Measurements from ENCODE around the gene SCD. TPM values are rescaled to one million over a fixed set of nuclear protein-coding genes. Genes with fewer than 3 reads are reported as not detected.

Gene SCD
- total RNA-seq, 1 donor, result 1.9 TPM

- no peaks in the 10 kb centered on the region for H3K27me3 ChIP-seq (ENCODE audit: insufficient read depth, low read length)
- H3K4me1 ChIP-seq (ENCODE audit: insufficient read depth, low read length), result no peaks in the 10 kb centered on the region
- no peaks in the 10 kb centered on the region for H3K9me3 ChIP-seq (ENCODE audit: low read depth, low read length)
- H3K4me3 ChIP-seq (ENCODE audit: low read length), result no peak overlapping the region
Observed at GRCh38 chr10:100391163-100392002, 44.4 kb downstream of the SCD start.

DNA sequence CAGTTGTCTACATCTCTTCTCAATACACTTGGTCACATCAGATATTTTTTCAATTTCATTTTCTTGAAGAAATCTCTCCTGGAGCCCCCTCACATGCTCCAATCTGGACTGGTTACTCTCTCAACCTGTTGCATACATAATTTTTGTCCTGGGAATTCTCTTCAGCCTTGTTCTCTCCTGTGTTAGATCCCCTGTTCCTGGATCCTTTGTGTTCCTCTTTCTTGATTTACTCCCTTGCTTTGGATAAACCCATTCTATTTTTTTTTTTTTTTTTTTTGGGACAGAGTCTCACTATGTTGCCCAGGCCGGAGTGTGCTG, 45.6 kb downstream of the SCD start:
- Histone ChIP-seq H3K4me3 (ENCODE audit: low read length) (no peak overlapping the region), H3K27me3 (ENCODE audit: insufficient read depth, low read length) (no peaks in the 10 kb centered on the region), H3K9me3 (ENCODE audit: low read depth, low read length) (no peaks in the 10 kb centered on the region), H3K4me1 (ENCODE audit: insufficient read depth, low read length) (no peaks in the 10 kb centered on the region)

GRCh38 chr10:100395626-100396025, 48.6 kb downstream of the SCD start:
- H3K27me3 ChIP-seq (ENCODE audit: insufficient read depth, low read length), result no peaks in the 10 kb centered on the region
- H3K9me3 ChIP-seq (ENCODE audit: low read depth, low read length), result no peaks in the 10 kb centered on the region
- H3K4me1 ChIP-seq (ENCODE audit: insufficient read depth, low read length), result no peaks in the 10 kb centered on the region
- no peak overlapping the region for H3K4me3 ChIP-seq (ENCODE audit: low read length)

GRCh38 chr10:100396605-100397004, 49.6 kb downstream of the SCD start:
- Histone ChIP-seq H3K9me3 (ENCODE audit: low read depth, low read length) (no peaks in the 10 kb centered on the region), H3K27me3 (ENCODE audit: insufficient read depth, low read length) (no peaks in the 10 kb centered on the region), H3K4me3 (ENCODE audit: low read length) (no peak overlapping the region), H3K4me1 (ENCODE audit: insufficient read depth, low read length) (no peaks in the 10 kb centered on the region)

DNA sequence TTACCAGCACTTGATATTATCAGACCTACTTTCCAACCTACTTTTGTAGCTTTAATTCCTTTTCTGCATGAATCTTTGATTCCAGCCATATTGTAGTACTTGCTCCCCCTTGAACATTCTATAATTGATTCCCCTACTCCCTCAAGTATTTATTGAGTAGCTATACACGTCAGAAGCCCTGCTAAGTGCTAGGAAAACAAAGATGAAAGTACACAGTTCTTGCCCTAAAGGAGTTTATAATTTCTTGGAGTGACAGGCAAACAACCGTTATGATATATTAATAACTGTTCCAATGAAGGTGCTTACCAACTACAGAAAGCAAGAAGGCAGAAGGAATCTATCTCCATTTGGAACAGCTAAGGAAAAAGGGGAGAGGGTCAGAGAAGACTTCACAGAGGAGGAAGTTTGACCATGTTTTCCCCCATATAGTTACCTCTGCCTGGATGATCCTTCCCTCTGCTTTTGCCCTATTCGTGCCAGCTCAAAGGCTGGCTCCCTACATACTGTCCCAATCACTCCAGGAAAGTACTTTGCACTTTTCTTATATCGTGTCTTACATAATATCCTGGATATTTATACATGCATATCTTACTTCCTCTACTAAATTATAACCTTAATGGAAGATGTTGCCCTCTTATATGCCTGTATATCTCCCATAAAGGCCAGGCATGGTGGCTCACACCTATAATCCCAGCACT, 54.7 kb downstream of the SCD start:
- no peaks in the 10 kb centered on the region for H3K9me3 ChIP-seq (ENCODE audit: low read depth, low read length)
- H3K4me3 ChIP-seq (ENCODE audit: low read length), result no peak overlapping the region
- no peaks in the 10 kb centered on the region for H3K27me3 ChIP-seq (ENCODE audit: insufficient read depth, low read length)
- H3K4me1 ChIP-seq (ENCODE audit: insufficient read depth, low read length), result no peaks in the 10 kb centered on the region

DNA sequence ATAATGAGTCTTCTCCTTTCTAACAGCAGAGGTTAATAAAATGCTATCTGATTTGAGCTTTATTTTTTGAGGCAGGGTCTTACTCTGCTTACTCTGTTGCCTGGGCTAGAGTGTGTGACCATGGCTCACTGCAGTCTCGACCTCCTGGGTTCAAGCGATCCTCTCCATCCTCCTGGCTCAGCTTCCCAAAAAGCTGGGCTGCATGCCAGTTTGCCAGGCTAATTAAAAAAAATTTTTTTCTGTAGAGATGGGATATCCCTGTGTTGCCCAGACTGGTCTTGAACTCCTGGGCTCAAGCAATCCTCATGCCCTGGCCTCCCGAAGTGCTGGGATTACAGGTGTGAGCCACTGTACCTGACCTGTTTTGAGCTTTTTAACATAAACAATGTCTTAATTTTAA, 56.7 kb downstream of the SCD start:
- Histone ChIP-seq H3K4me3 (ENCODE audit: low read length) (no peak overlapping the region), H3K4me1 (ENCODE audit: insufficient read depth, low read length) (no peaks in the 10 kb centered on the region), H3K9me3 (ENCODE audit: low read depth, low read length) (no peaks in the 10 kb centered on the region), H3K27me3 (ENCODE audit: insufficient read depth, low read length) (no peaks in the 10 kb centered on the region)

DNA sequence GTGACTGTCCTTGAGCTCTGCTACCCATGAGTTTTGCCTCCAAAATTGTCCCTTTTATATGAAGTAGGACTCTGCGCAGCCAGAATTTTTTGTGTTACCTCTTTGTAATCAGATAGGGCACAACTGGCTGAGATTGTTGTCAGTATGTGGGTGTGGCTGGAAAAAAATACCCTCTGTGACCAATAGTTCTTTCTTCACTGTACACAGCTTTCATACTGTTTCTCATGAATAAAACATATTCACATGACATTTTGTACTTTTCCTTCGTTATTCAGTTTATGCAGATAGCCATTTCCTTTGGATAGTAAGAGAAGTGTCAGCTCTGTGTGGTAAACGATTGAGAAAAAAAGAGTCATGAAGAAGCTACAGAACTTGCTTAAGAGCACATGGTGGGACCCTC, 66.1 kb downstream of the SCD start:
- no peaks in the 10 kb centered on the region for H3K9me3 ChIP-seq (ENCODE audit: low read depth, low read length)
- H3K4me3 ChIP-seq (ENCODE audit: low read length), result no peak overlapping the region
- no peaks in the 10 kb centered on the region for H3K4me1 ChIP-seq (ENCODE audit: insufficient read depth, low read length)
- no peaks in the 10 kb centered on the region for H3K27me3 ChIP-seq (ENCODE audit: insufficient read depth, low read length)

Other genes with a start within 250 kb of the SCD start
- 2.7 TPM for gene ERLIN1, start 161.2 kb upstream of the SCD start, total RNA-seq
- gene CHUK, start 117.6 kb upstream of the SCD start, total RNA-seq, result 20.9 TPM
- gene CWF19L1, start 79.6 kb upstream of the SCD start, total RNA-seq, result 55.8 TPM
- 58.0 TPM for gene BLOC1S2, start 60.6 kb upstream of the SCD start, total RNA-seq
- under 0.01 TPM for gene PKD2L1, start 17.0 kb upstream of the SCD start, total RNA-seq
- gene WNT8B, start 115.8 kb downstream of the SCD start, total RNA-seq, result not detected
- 17.9 TPM for gene SEC31B, start 172.6 kb downstream of the SCD start, total RNA-seq
- 112 TPM for gene NDUFB8, start 182.6 kb downstream of the SCD start, total RNA-seq
- gene HIF1AN, start 188.7 kb downstream of the SCD start, total RNA-seq, result 17.0 TPM